Pancreas (tissue), 10 donors: ENCODE results near the gene C1QTNF7. TPM values are rescaled to one million over a fixed set of nuclear protein-coding genes. Genes with fewer than 3 reads are reported as not detected.

Experiments
- ATAC-seq, 4 donors: fragments of 200-7000 bp; cut with Tn5 transposase; one replicate each; pipeline versions ENCODE4 v1.8.0 to v1.9.1; 2020; ENCODE audit warnings: mild to moderate bottlenecking in 4 of 4, moderate library complexity in 4 of 4
- DNase-seq, 6 donors: peaks; one replicate each; pipeline ENCODE4 v3.0.0-alpha.2; 2020
- FAIRE-seq: peaks from 2 replicates; lab custom pipeline; 2012; peaks lifted over from hg19 to GRCh38; lab: Jason Lieb, UNC
- H3K27ac ChIP-seq, 4 donors: fragments of 200-600 bp; sonication (generic); 1 replicate in 3 of 4; 2 replicates in 1 of 4; pipeline versions ENCODE4 v1.5.0 to v1.8.0; 2020
- H3K27me3 ChIP-seq, 4 donors: fragments of 200-600 bp; one replicate each; pipeline ENCODE4 v1.8.0; 2021
- H3K36me3 ChIP-seq, 3 donors: fragments of 200-600 bp; sonication (generic) in 1 of 3; one replicate each; pipeline versions ENCODE4 v1.5.0 to v1.8.0; 2020 to 2021
- H3K4me1 ChIP-seq, 3 donors: fragments of 200-600 bp; one replicate each; pipeline ENCODE4 v1.8.0; 2021
- H3K4me3 ChIP-seq, 4 donors: fragments of 200-600 bp; sonication (generic) in 2 of 4; one replicate each; pipeline versions ENCODE4 v1.5.0 to v1.8.0; 2020 to 2021
- H3K9me3 ChIP-seq, 4 donors: fragments of 200-600 bp; one replicate each; pipeline ENCODE4 v1.8.0; 2021
- WGBS, 2 donors: extraction: QIAGEN DNeasy Blood & Tissue Kit; methylation state at CpG; one replicate each; pipeline ENCODE4 v1.1.7; 2013; 5-methylcytosine and 5-hydroxymethylcytosine counted together
- intact Hi-C, 3 donors: fragments of 100-400 bp; cut with DNase I; formaldehyde crosslinking; loops; one replicate each; pipeline versions ENCODE4 v1.11.1 to v1.14.2; 2022
- polyA plus RNA-seq, 2 donors: library from polyadenylated mRNA; stranded (reverse); fragments of 200-250 nt; gene quantifications; one replicate each; pipeline ENCODE4 v1.2.3, GENCODE V29; 2013
- total RNA-seq, 6 donors: library from RNA; stranded (reverse); fragmentation: NEBNext Ultra II Directional in 4 of 6; extraction: Animal tissue kit (Norgen Biotek cat#: 25700) in 4 of 6; gene quantifications; one replicate each; pipeline versions ENCODE4 v1.2.1 to v1.2.4, GENCODE V29; 2021 to 2023
- TF ChIP-seq, protein P1 (sequence below), 4 donors: fragments of 200-600 bp; sonication (generic) in 3 of 4; IDR thresholded peaks; one replicate each; pipeline versions ENCODE4 v1.5.0 to v1.8.0; 2021; ENCODE audit warnings: antibody characterized with exemption in 4 of 4
- donor health status: healthy with polysubstance abuse.
- donor health status: DM: no; HTN: no; CAD: no; lungs with moderate emphysema.
- donor health status: DM: no; HTN: no; CAD: no.
- donor health status: control.
- donor health status: control.
- donor health status: Bipolar disorder and iron deficiency.
- donor health status: DM: yes; HTN: yes; CAD: no.
- donor health status: DM: no; HTN: no; CAD: no.
- donor health status: DM: no; HTN: no; CAD: no.
- donor health status: DM: yes; HTN: yes; CAD: no.

Gene C1QTNF7
- total and polyA plus RNA-seq, 8 donors, result 0.03 to 1.1 (median 0.38) TPM

DNA sequence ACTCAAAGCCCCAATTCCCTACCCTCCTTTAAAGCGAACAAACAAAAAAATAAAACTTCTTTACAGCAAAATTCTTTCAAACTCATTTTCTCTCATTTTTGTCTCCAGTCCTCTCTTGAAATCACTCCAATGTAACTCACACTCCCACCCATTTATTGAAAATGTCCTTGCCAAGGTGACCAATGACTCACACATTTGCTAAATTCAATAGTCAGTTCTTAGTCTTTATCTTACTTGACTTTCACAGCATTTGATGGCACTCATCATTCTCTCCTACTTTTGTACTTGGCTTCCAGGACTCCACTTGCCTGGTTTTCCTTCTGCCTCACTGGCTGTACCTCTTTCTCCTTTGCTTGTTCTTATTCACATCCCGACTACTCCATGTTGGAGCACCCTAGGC lies 61.7 kb downstream of the C1QTNF7 start:
- TF ChIP-seq, protein P1, sequence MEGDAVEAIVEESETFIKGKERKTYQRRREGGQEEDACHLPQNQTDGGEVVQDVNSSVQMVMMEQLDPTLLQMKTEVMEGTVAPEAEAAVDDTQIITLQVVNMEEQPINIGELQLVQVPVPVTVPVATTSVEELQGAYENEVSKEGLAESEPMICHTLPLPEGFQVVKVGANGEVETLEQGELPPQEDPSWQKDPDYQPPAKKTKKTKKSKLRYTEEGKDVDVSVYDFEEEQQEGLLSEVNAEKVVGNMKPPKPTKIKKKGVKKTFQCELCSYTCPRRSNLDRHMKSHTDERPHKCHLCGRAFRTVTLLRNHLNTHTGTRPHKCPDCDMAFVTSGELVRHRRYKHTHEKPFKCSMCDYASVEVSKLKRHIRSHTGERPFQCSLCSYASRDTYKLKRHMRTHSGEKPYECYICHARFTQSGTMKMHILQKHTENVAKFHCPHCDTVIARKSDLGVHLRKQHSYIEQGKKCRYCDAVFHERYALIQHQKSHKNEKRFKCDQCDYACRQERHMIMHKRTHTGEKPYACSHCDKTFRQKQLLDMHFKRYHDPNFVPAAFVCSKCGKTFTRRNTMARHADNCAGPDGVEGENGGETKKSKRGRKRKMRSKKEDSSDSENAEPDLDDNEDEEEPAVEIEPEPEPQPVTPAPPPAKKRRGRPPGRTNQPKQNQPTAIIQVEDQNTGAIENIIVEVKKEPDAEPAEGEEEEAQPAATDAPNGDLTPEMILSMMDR (IDR thresholded peaks at IDR 0.05), result no peak
- ATAC-seq, result no peak

DNA sequence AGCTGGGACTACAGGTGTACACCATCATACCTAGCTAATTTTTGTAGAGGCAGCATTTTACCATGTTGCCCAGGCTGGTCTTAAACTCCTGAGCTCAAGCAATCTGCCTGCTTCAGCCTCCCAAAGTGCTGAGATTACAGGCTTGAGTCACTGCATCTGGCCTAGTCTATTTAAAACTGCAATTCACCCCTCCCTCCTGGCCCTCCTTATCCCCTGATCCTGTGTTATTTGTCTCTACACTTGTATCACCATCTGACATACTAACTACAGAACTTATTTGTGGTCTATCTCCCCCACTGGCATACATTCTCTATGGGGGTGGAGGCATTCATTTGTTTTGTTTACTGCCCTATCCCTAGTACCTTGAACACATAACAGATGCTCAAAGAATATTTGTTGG lies 65.6 kb downstream of the C1QTNF7 start:
- intact Hi-C loops, result no loop called here
- Histone ChIP-seq H3K4me3 (no peak overlapping the region), H3K4me1 (no peaks in the 10 kb centered on the region), H3K27ac (no peak overlapping the region), H3K27me3 (no peaks in the 10 kb centered on the region), H3K36me3 (no peaks in the 10 kb centered on the region), H3K9me3 (no peaks in the 10 kb centered on the region)
- FAIRE-seq, result no peak
- no peak for DNase-seq
- ATAC-seq, result no peak
- TF ChIP-seq, protein P1 (IDR thresholded peaks at IDR 0.05), result no peak

More for the DNA sequence above, 61.7 kb downstream of the C1QTNF7 start:
- DNase-seq (no peak), FAIRE-seq (no peak)
- Histone ChIP-seq H3K27me3 (no peaks in the 10 kb centered on the region), H3K27ac (no peak overlapping the region), H3K4me1 (no peaks in the 10 kb centered on the region), H3K9me3 (no peaks in the 10 kb centered on the region), H3K36me3 (no peaks in the 10 kb centered on the region), H3K4me3 (no peak overlapping the region)
- intact Hi-C loops, result no loop called here
- 94 to 96% methylated on average over 2 of the region's 2 CpGs for WGBS, 2 donors

DNA sequence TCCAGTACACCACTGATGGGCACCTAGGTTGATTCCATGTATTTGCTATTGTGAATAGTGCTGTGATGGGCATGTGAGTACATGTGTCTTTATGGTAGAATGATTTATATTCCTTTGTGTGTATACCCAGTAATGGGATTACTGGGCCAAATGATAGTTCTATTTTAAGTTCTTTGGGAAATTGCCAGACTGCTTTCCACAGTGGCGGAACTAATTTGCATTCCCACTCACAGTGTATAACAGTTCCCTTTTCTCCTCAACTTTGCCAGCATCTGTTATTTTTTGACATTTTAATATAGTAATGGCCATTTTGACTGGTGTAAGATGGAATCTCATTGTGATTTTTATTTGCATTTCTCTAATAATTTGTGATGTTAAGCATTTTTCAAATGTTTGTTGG lies 67.8 kb downstream of the C1QTNF7 start:
- H3K27me3 ChIP-seq, result no peaks in the 10 kb centered on the region
- no peaks in the 10 kb centered on the region for H3K9me3 ChIP-seq
- no peaks in the 10 kb centered on the region for H3K36me3 ChIP-seq
- H3K4me3 ChIP-seq, result no peak overlapping the region
- no peaks in the 10 kb centered on the region for H3K4me1 ChIP-seq
- intact Hi-C loops, result no loop called here
- TF ChIP-seq, protein P1 (IDR thresholded peaks at IDR 0.05), result no peak
- 86 to 96% methylated on average over 1 of the region's 1 CpG for WGBS, 2 donors
- DNase-seq (no peak), ATAC-seq (no peak), FAIRE-seq (no peak)
- H3K27ac ChIP-seq, result no peak overlapping the region

Other genes with a start within 250 kb of the C1QTNF7 start
- gene CC2D2A, start 41.8 kb downstream of the C1QTNF7 start, total RNA-seq, result 1 to 10 TPM; 1.9 to 7.7 (median 3.5) TPM
- 1 to 10 TPM; 4.1 to 6.2 TPM for gene CC2D2A, start 41.8 kb downstream of the C1QTNF7 start, polyA plus RNA-seq
- 10 to 100 TPM; 26.5 to 36.4 (median 31.9) TPM for gene FBXL5, start 227.3 kb downstream of the C1QTNF7 start, total RNA-seq
- gene FBXL5, start 227.3 kb downstream of the C1QTNF7 start, polyA plus RNA-seq, result 10 to 100 TPM; 17.6 to 39.2 TPM